NCI-H526 (cell line): Measurements from ENCODE around the gene TIMELESS.
A peak's percentile ranks its signal among the peaks of the same experiment; 100 is the strongest.
"Not testable (repeated sequence)": the region's sequence is repeated elsewhere in the genome, so short reads cannot be mapped to it uniquely, and the experiment has no call there.

ENCODE experiments used
- DNase-seq, 2 experiments: peaks; one replicate each; lab custom pipeline; 2025; lab: John Stamatoyannopoulos, UW

Gene TIMELESS

GRCh38 chr12:56448860-56449621 is at the start of gene TIMELESS:
TSS of gene TIMELESS (minus strand) at chr12:56449426. CDS start at chr12:56434170, 15,256 bp downstream.
- DNase-seq = peak; percentile 88 to 96

- DNase-seq = not testable (repeated sequence)
Observed at GRCh38 chr12:56498126-56498902, 49.1 kb upstream of the TIMELESS start.

- peak in 1 of 2 experiments; percentile 35 for DNase-seq
Observed at GRCh38 chr12:56496704-56497103, 47.5 kb upstream of the TIMELESS start.

GRCh38 chr12:56494481-56494880 is 45.3 kb upstream of the TIMELESS start:
- not testable (repeated sequence) for DNase-seq

- DNase-seq = not testable (repeated sequence)
Observed at GRCh38 chr12:56494106-56494415, 44.8 kb upstream of the TIMELESS start.

GRCh38 chr12:56493409-56494105 is 44.3 kb upstream of the TIMELESS start:
- DNase-seq = not testable (repeated sequence)

GRCh38 chr12:56490360-56490759 is 41.1 kb upstream of the TIMELESS start:
- no peak for DNase-seq

- DNase-seq = peak; percentile 92 to 96
Observed at GRCh38 chr12:56488041-56488955, 39.1 kb upstream of the TIMELESS start, which contains the start of gene GLS2. TSS of gene GLS2 (minus strand) at chr12:56488161. CDS start at chr12:56488118, 43 bp downstream.

- DNase-seq = peak; percentile 62 to 75
Observed at GRCh38 chr12:56487448-56488040, 38.3 kb upstream of the TIMELESS start.

- DNase-seq = no peak
Observed at GRCh38 chr12:56486694-56487093, 37.5 kb upstream of the TIMELESS start.

- DNase-seq = no peak
Observed at GRCh38 chr12:56484566-56484965, 35.3 kb upstream of the TIMELESS start.

- DNase-seq = no peak
Observed at GRCh38 chr12:56479625-56480024, 30.4 kb upstream of the TIMELESS start.

- DNase-seq = no peak
Observed at GRCh38 chr12:56477521-56478225, 28.4 kb upstream of the TIMELESS start.

GRCh38 chr12:56476972-56477432 is 27.8 kb upstream of the TIMELESS start:
- DNase-seq = no peak

GRCh38 chr12:56476143-56476542 is 26.9 kb upstream of the TIMELESS start:
- no peak for DNase-seq

- DNase-seq = no peak
Observed at GRCh38 chr12:56474389-56474788, 25.2 kb upstream of the TIMELESS start.

GRCh38 chr12:56469007-56469930 is 20.0 kb upstream of the TIMELESS start:
- DNase-seq = peak in 1 of 2 experiments; percentile 38

- peak; percentile 79 to 96 for DNase-seq
Observed at GRCh38 chr12:56468216-56469006, 19.2 kb upstream of the TIMELESS start, which contains the start of gene SPRYD4. TSS of gene SPRYD4 (plus strand) at chr12:56468578. CDS start at chr12:56468592, 14 bp downstream.
